ENCODE data around the gene SYVN1.

SYVN1 gene

DNA sequence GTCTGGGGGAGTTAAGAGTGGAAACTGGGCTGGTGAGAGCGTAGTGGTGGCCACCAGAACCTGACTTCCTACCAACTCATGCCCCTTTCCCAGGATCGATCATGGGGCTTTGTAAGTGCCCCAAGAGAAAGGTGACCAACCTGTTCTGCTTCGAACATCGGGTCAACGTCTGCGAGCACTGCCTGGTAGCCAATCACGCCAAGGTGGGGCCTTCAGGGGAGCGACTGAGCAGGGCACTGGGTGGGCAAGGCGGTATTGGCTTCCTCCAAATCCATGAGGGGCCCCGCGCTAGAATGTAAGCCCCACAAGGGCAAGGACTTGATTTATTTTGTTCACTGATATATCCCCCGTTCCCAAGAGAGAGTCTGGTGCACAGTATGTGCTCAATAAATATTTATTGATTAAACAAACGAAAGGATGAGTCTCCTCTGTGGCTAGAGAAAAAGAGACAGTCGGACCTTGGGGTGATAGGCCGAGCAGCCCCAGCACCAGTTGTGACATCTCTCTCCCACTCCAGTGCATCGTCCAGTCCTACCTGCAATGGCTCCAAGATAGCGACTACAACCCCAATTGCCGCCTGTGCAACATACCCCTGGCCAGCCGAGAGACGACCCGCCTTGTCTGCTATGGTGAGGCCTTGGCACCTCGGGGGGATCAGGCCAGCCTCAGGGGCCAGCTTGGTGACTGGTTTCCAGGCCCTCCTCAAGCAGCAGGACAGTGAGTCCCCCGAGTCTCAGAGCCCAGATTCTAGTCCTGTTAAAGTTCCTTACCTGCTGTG is 49.5 kb downstream of the SYVN1 start:
- no peak for DNase-seq (ENCODE audit: extremely low read depth, insufficient read length)
- Histone ChIP-seq H3K27me3 (replicated peaks; ENCODE audit: control insufficient read depth, insufficient read depth, low read length) (no peaks in the 10 kb centered on the region), H3K36me3 (ENCODE audit: control insufficient read depth, insufficient read depth, low read length) (peaks cover 29% of the 10 kb centered on the region), H3K4me3 (replicated peaks; ENCODE audit: low read depth, low read length) (peak overlapping the region; percentile 73)
- TF ChIP-seq, protein P1, sequence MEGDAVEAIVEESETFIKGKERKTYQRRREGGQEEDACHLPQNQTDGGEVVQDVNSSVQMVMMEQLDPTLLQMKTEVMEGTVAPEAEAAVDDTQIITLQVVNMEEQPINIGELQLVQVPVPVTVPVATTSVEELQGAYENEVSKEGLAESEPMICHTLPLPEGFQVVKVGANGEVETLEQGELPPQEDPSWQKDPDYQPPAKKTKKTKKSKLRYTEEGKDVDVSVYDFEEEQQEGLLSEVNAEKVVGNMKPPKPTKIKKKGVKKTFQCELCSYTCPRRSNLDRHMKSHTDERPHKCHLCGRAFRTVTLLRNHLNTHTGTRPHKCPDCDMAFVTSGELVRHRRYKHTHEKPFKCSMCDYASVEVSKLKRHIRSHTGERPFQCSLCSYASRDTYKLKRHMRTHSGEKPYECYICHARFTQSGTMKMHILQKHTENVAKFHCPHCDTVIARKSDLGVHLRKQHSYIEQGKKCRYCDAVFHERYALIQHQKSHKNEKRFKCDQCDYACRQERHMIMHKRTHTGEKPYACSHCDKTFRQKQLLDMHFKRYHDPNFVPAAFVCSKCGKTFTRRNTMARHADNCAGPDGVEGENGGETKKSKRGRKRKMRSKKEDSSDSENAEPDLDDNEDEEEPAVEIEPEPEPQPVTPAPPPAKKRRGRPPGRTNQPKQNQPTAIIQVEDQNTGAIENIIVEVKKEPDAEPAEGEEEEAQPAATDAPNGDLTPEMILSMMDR (IDR thresholded peaks at IDR 0.05; ENCODE audit: insufficient read depth, low read length, poor library complexity, severe bottlenecking) = no peak

DNA sequence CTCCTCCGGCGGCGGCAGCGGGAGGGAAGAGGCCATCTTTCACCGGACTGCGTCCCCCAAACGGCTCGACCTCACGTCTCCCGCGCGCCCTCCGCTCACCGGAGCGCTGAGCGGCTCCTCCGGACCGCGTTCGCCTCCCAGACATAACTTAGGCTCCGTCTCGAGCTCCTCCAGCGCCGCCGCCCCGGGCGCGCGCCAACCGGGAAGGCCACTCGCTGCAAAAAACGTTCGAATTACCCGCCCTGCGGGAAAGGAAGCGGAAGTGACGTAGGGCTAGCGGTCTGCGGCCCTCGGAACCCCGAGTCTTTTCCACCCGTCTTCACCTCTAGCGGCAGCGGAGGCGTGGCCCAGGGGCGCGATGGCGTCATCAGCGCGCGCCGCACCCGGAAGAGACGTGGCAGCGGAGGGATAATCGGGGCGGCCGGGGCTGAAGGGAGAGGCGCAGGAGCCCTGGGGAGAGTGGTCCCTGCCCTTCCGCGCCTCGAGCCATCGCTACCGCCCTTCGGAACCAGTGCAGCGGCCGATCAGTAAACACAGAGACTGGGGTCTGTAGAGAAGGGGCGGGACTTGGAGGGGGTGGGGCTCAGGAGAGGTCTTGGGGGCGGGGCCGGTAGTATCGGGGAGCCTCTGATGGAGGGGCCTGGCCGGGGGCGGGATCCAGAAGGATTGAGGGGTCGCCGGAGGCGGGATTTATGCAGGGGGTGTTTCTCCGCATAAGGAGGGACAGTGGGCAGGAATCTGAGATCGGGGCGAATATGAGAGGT is 50.3 kb downstream of the SYVN1 start, which contains the start of the genes CDCA5 and ZFPL1:
TSS of gene CDCA5 (minus strand) at position 207 of the 764 bp plus-strand sequence. CDS start at position 145, 62 bp downstream.
TSS of gene ZFPL1 (plus strand) at position 389 of the 764 bp plus-strand sequence. CDS start 477 bp downstream, outside the sequence.
- peak; percentile 97 for DNase-seq (ENCODE audit: extremely low read depth, insufficient read length)
- peaks cover 24% of the 10 kb centered on the region for H3K36me3 ChIP-seq (ENCODE audit: control insufficient read depth, insufficient read depth, low read length)
- H3K4me3 ChIP-seq (replicated peaks; ENCODE audit: low read depth, low read length) = peak within 1 kb of the TSS; percentile 73
- TF ChIP-seq, protein P1 (IDR thresholded peaks at IDR 0.05; ENCODE audit: insufficient read depth, low read length, poor library complexity, severe bottlenecking) = no peak
- no peaks in the 10 kb centered on the region for H3K27me3 ChIP-seq (replicated peaks; ENCODE audit: control insufficient read depth, insufficient read depth, low read length)

DNA sequence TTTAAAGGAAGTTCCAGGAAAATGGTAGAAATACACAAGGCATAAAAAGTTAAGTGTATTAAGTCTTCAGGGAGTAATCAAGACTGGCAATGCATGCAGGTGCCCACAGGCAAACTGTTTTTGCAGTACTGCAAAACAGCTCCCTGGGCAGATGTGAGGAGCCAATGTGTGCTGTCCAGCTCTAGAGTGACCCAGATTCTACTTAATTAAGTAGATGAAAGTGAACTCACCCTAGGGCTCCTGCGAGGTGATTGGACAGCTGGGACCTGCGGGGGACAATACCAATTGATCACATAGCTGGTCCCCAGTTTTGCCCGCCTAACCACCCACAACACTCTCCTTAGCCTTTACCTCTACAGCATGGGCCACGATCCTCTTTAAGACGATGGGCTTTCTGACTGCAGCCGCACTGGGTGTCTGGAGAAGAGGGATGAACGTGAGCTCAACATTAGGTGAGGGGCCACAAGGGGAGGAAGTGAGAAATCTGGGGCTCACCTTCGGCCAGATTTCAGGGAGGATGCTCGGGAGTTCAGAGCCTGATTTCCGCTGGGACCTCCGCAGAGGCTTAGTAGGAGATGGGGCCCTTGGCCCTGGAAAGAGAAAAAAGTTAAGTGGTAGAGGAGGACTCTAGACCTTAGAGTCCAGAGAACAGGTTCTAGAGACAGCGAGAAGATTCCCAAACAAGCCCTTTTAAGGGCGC is 51.0 kb downstream of the SYVN1 start:
- peak overlapping the region; percentile 73 for H3K4me3 ChIP-seq (replicated peaks; ENCODE audit: low read depth, low read length)
- TF ChIP-seq, protein P1 (IDR thresholded peaks at IDR 0.05; ENCODE audit: insufficient read depth, low read length, poor library complexity, severe bottlenecking) = no peak
- peaks cover 25% of the 10 kb centered on the region for H3K36me3 ChIP-seq (ENCODE audit: control insufficient read depth, insufficient read depth, low read length)
- DNase-seq (ENCODE audit: extremely low read depth, insufficient read length) = no peak
- H3K27me3 ChIP-seq (replicated peaks; ENCODE audit: control insufficient read depth, insufficient read depth, low read length) = no peaks in the 10 kb centered on the region

DNA sequence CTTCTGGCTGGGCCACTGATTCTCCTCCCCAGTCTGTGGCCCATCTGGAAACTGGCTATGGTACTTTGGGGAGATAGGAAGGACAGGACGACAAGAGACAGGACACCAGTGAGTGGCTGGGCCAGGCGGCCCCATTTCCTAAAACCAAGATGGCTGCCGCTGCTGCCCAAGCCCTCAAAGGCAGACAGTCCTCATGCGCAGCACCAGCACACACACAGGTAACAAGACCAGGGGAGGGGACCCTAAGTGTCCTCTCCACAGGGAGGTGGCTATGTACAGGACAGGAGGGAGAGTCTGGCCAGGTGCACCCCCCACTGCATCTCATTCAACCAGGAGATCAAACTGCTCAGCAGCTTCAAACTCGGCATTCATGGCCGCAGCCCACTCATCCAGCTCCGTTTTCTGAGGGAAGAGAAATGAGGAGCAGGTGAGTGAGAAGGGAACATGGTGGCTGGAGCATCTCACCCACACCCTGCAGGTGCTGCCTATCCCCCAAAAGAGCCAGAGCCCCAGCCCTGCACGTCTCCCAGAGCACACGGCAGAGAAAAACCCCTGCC is 55.5 kb downstream of the SYVN1 start:
- Histone ChIP-seq H3K4me3 (replicated peaks; ENCODE audit: low read depth, low read length) (peak overlapping the region; percentile 20), H3K36me3 (ENCODE audit: control insufficient read depth, insufficient read depth, low read length) (peaks cover 17% of the 10 kb centered on the region), H3K27me3 (replicated peaks; ENCODE audit: control insufficient read depth, insufficient read depth, low read length) (no peaks in the 10 kb centered on the region)
- DNase-seq (ENCODE audit: extremely low read depth, insufficient read length) = no peak
- TF ChIP-seq, protein P1 (IDR thresholded peaks at IDR 0.05; ENCODE audit: insufficient read depth, low read length, poor library complexity, severe bottlenecking) = no peak

DNA sequence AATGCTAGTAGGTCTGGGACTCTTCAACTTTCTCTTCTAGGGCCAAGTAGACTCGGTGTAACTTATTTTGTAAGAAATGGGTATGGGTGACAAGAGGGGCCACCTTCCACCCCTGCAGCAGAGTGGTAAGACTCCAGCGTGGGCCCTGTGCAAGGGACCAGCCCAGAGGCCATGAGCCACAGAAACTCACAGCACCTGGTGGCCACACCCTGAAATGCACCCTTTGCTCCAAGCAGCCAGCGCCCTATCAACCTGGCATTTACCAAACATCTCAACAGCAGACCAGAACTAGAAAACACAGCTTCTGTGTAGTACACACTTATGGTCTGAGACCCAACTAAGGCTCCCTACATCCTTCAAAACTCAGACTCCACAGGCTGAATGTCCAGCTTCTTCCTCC is 56.2 kb downstream of the SYVN1 start:
- TF ChIP-seq, protein P1 (IDR thresholded peaks at IDR 0.05; ENCODE audit: insufficient read depth, low read length, poor library complexity, severe bottlenecking) = peak; percentile 88
- Histone ChIP-seq H3K36me3 (ENCODE audit: control insufficient read depth, insufficient read depth, low read length) (peaks cover 17% of the 10 kb centered on the region), H3K4me3 (replicated peaks; ENCODE audit: low read depth, low read length) (peak overlapping the region; percentile 12), H3K27me3 (replicated peaks; ENCODE audit: control insufficient read depth, insufficient read depth, low read length) (no peaks in the 10 kb centered on the region)
- DNase-seq (ENCODE audit: extremely low read depth, insufficient read length) = no peak
